H1 (cell line): ENCODE results near the gene DCBLD2. TPM values are rescaled to one million over a fixed set of nuclear protein-coding genes. Genes with fewer than 3 reads are reported as not detected.

Experiments
- CTCF ChIA-PET: fragments of 300-600 bp; sonication (Branson Sonifier 250); formaldehyde crosslinking; loops from one replicate; lab custom pipeline; 2021; ENCODE audit not compliant: partially characterized antibody; lab: Charles Lee
- POLR2A ChIA-PET: fragments of 300-600 bp; sonication (Branson Sonifier 250); formaldehyde crosslinking; loops from one replicate; lab custom pipeline; 2021; ENCODE audit warnings: inconsistent platforms; ENCODE audit not compliant: partially characterized antibody; lab: Charles Lee
- DNase-seq, 2 experiments: peaks; one replicate each; pipeline versions ENCODE4 v3.0.0 to v3.0.0-alpha.2; 2010 to 2022; ENCODE audit warnings: low spot score in 2 of 2, low read depth in 1 of 2, mixed read lengths in 1 of 2
- FAIRE-seq: peaks from 2 replicates; lab custom pipeline; 2011; peaks lifted over from hg19 to GRCh38; lab: Jason Lieb, UNC
- H2AFZ ChIP-seq: 2 replicates; pipeline ENCODE4 v1.8.1; 2012; ENCODE audit warnings: low read length, inconsistent platforms
- H2AK5ac ChIP-seq: 2 replicates; pipeline ENCODE4 v1.6.1; 2013; ENCODE audit warnings: low read depth, low read length
- H2BK120ac ChIP-seq: replicated peaks from 2 replicates; pipeline ENCODE3; 2013; ENCODE audit warnings: low read depth, low read length, inconsistent platforms
- H2BK12ac ChIP-seq: 2 replicates; pipeline ENCODE4 v1.6.1; 2013; ENCODE audit warnings: low read depth, low read length
- H2BK15ac ChIP-seq: 2 replicates; pipeline ENCODE4 v1.6.1; 2013; ENCODE audit warnings: low read length
- H2BK20ac ChIP-seq: 2 replicates; pipeline ENCODE4 v1.6.1; 2013; ENCODE audit warnings: low read length
- H2BK5ac ChIP-seq: 2 replicates; pipeline ENCODE4 v1.6.1; 2013; ENCODE audit warnings: low read depth, low read length
- H3K14ac ChIP-seq: 2 replicates; pipeline ENCODE4 v1.6.1; 2013; ENCODE audit warnings: inconsistent platforms; ENCODE audit not compliant: insufficient read length
- H3K18ac ChIP-seq: 2 replicates; pipeline ENCODE4 v1.6.1; 2013; ENCODE audit warnings: low read length; ENCODE audit errors: extremely low read depth
- H3K23ac ChIP-seq: 2 replicates; pipeline ENCODE4 v1.6.1; 2013; ENCODE audit warnings: inconsistent platforms; ENCODE audit not compliant: insufficient read length
- H3K23me2 ChIP-seq: 2 replicates; pipeline ENCODE4 v1.6.1; 2013; ENCODE audit warnings: low read depth, low read length
- H3K27ac ChIP-seq: 2 replicates; pipeline ENCODE4 v1.6.1; 2011; ENCODE audit warnings: low read depth, low read length, inconsistent platforms
- H3K27me3 ChIP-seq, 4 experiments: replicated peaks in 1 of 4; 1 replicate in 1 of 4; 2 replicates in 3 of 4; pipeline versions ENCODE4 v1.6.1 to v1.8.1; 2011 to 2013; ENCODE audit warnings: low read length in 3 of 4, mild to moderate bottlenecking in 3 of 4, inconsistent platforms in 2 of 4, mixed read lengths in 2 of 4, moderate library complexity in 1 of 4; ENCODE audit not compliant: control insufficient read depth in 3 of 4, insufficient read depth in 3 of 4; ENCODE audit errors: extremely low read depth in 1 of 4
- H3K36me3 ChIP-seq, 4 experiments: 2 replicates each; pipeline versions ENCODE4 v1.6.1 to v1.8.1; 2011 to 2013; ENCODE audit warnings: mild to moderate bottlenecking in 4 of 4, low read length in 3 of 4, moderate library complexity in 2 of 4, control low read depth in 1 of 4, inconsistent platforms in 1 of 4; ENCODE audit not compliant: insufficient read depth in 4 of 4, control insufficient read depth in 2 of 4
- H3K4ac ChIP-seq: replicated peaks from 2 replicates; pipeline ENCODE3; 2013; ENCODE audit warnings: low read length, low read depth, mixed read lengths, inconsistent platforms; ENCODE audit not compliant: insufficient read length
- H3K4me1 ChIP-seq, 4 experiments: replicated peaks in 1 of 4; 1 replicate in 1 of 4; 2 replicates in 3 of 4; pipeline versions ENCODE4 v1.6.1 to v1.8.1; 2011 to 2013; ENCODE audit warnings: low read length in 3 of 4, inconsistent platforms in 2 of 4, mixed read lengths in 1 of 4; ENCODE audit not compliant: insufficient read depth in 4 of 4, control insufficient read depth in 3 of 4
- H3K4me2 ChIP-seq, 2 experiments: 2 replicates each; pipeline versions ENCODE4 v1.6.1 to v1.8.1; 2011 to 2013; ENCODE audit warnings: low read depth in 2 of 2, low read length in 2 of 2, control low read depth in 1 of 2, inconsistent platforms in 1 of 2, mild to moderate bottlenecking in 1 of 2; ENCODE audit not compliant: insufficient read depth in 1 of 2
- H3K4me3 ChIP-seq, 4 experiments: fragments of 200-600, 300-600 bp in 1 of 4; sonication (generic), shearing (Covaris generic), sonication (Bioruptor Twin) in 1 of 4; 2 replicates each; pipeline versions ENCODE4 v1.5.1 to v1.8.1; 2011 to 2016; ENCODE audit warnings: low read length in 4 of 4, low read depth in 3 of 4, control low read depth in 2 of 4, inconsistent platforms in 2 of 4, mild to moderate bottlenecking in 2 of 4, mixed read lengths in 1 of 4, moderate library complexity in 1 of 4; ENCODE audit not compliant: insufficient read depth in 2 of 4; ENCODE audit errors: extremely low read depth in 1 of 4
- H3K56ac ChIP-seq: replicated peaks from 2 replicates; pipeline ENCODE3; 2013; ENCODE audit warnings: low read depth, mild to moderate bottlenecking, mixed read lengths, low read length, inconsistent platforms; ENCODE audit not compliant: insufficient read length
- H3K79me1 ChIP-seq: 2 replicates; pipeline ENCODE4 v1.6.1; 2013; ENCODE audit warnings: low read depth, low read length, control low read depth
- H3K79me2 ChIP-seq, 2 experiments: 2 replicates each; pipeline versions ENCODE4 v1.6.1 to v1.8.1; 2012 to 2013; ENCODE audit warnings: low read length in 2 of 2, mild to moderate bottlenecking in 2 of 2, inconsistent platforms in 1 of 2; ENCODE audit not compliant: insufficient read depth in 2 of 2, control insufficient read depth in 1 of 2
- H3K9ac ChIP-seq, 4 experiments: replicated peaks in 1 of 4; 1 replicate in 1 of 4; 2 replicates in 3 of 4; pipeline versions ENCODE4 v1.6.1 to v1.8.1; 2011 to 2013; ENCODE audit warnings: low read depth in 3 of 4, low read length in 3 of 4, control low read depth in 2 of 4, mild to moderate bottlenecking in 2 of 4, moderate library complexity in 2 of 4, inconsistent platforms in 1 of 4; ENCODE audit errors: extremely low read depth in 1 of 4
- H3K9me3 ChIP-seq, 2 experiments: 2 replicates each; pipeline versions ENCODE4 v1.6.1 to v1.8.1; 2012 to 2013; ENCODE audit warnings: mild to moderate bottlenecking in 2 of 2, moderate library complexity in 2 of 2, control low read depth in 1 of 2, inconsistent platforms in 1 of 2, low read depth in 1 of 2, low read length in 1 of 2, mixed read lengths in 1 of 2; ENCODE audit not compliant: insufficient read depth in 2 of 2
- H4K20me1 ChIP-seq, 2 experiments: replicated peaks in 1 of 2; 2 replicates each; pipeline versions ENCODE3 to v1.8.1; 2011 to 2013; ENCODE audit warnings: inconsistent platforms in 2 of 2, low read length in 2 of 2, mild to moderate bottlenecking in 1 of 2; ENCODE audit not compliant: insufficient read depth in 2 of 2, control insufficient read depth in 1 of 2
- H4K5ac ChIP-seq: 2 replicates; pipeline ENCODE4 v1.6.1; 2013; ENCODE audit warnings: low read length, low read depth, mixed read lengths, inconsistent platforms; ENCODE audit not compliant: insufficient read length
- H4K8ac ChIP-seq: 2 replicates; pipeline ENCODE4 v1.8.0; 2013; ENCODE audit warnings: mild to moderate bottlenecking, moderate library complexity, low read length, inconsistent platforms; ENCODE audit not compliant: insufficient read depth; ENCODE audit errors: extremely low read depth
- H4K91ac ChIP-seq: replicated peaks from 2 replicates; pipeline ENCODE3; 2013; ENCODE audit warnings: low read length, mixed read lengths, inconsistent platforms; ENCODE audit not compliant: insufficient read length
- CEBPB ChIP-seq: IDR thresholded peaks from 2 replicates; pipeline ENCODE4 v1.6.1; 2012; ENCODE audit warnings: low read depth, low read length
- EZH2 ChIP-seq: fragments of 200-600 bp; sonication (generic); IDR thresholded peaks from 2 replicates; pipeline ENCODE4 v1.7.1; 2012; ENCODE audit warnings: low read depth, mild to moderate bottlenecking, moderate library complexity, low read length, inconsistent platforms; ENCODE audit not compliant: severe bottlenecking
- GTF2F1 ChIP-seq: IDR thresholded peaks from 2 replicates; pipeline ENCODE4 v1.6.1; 2012; ENCODE audit warnings: low read depth, low read length, improper control_type of control experiment, borderline replicate concordance
- HDAC2 ChIP-seq, 2 experiments: fragments of 300-600 bp in 1 of 2; sonication (generic) in 1 of 2; IDR thresholded peaks; 2 replicates each; pipeline ENCODE4 v1.6.1; 2011 to 2012; ENCODE audit warnings: low read depth in 2 of 2, low read length in 2 of 2, mild to moderate bottlenecking in 2 of 2, moderate library complexity in 2 of 2, borderline replicate concordance in 1 of 2, inconsistent platforms in 1 of 2
- JUN ChIP-seq: IDR thresholded peaks from 2 replicates; pipeline ENCODE4 v1.6.1; 2011; ENCODE audit warnings: low read depth, mild to moderate bottlenecking, improper control_type of control experiment, low read length
- JUND ChIP-seq: IDR thresholded peaks from 2 replicates; pipeline ENCODE4 v1.6.1; 2011; ENCODE audit warnings: mild to moderate bottlenecking, improper control_type of control experiment, low read length
- KDM1A ChIP-seq: fragments of 200-600, 300-600 bp; sonication (generic); IDR thresholded peaks from 2 replicates; pipeline ENCODE4 v1.7.1; 2016; ENCODE audit warnings: mild to moderate bottlenecking, low read length, borderline replicate concordance
- POU5F1 ChIP-seq: IDR thresholded peaks from 2 replicates; pipeline ENCODE4 v1.6.1; 2011; ENCODE audit warnings: low read depth, mild to moderate bottlenecking, low read length, moderate library complexity
- RBBP5 ChIP-seq: IDR thresholded peaks from 2 replicates; pipeline ENCODE4 v1.7.1; 2012; ENCODE audit warnings: low read depth, mild to moderate bottlenecking, inconsistent platforms, low read length, moderate library complexity, borderline replicate concordance
- SIRT6 ChIP-seq: IDR thresholded peaks from one replicate; pipeline ENCODE4 v1.7.1; 2012; ENCODE audit warnings: low read length, inconsistent platforms
- SP2 ChIP-seq: IDR thresholded peaks from 2 replicates; pipeline ENCODE4 v1.6.1; 2012; ENCODE audit warnings: mild to moderate bottlenecking, low read length, inconsistent platforms
- SRF ChIP-seq: IDR thresholded peaks from 2 replicates; pipeline ENCODE4 v1.6.1; 2011; ENCODE audit warnings: mild to moderate bottlenecking, low read depth, low read length, moderate library complexity
- WGBS, 2 experiments: shearing (Covaris generic) in 1 of 2; methylation state at CpG; one replicate each; pipeline versions ENCODE4 v1.1.6 to v1.1.7; 2013 to 2015; ENCODE audit warnings: low lambda C conversion rate in 2 of 2, mixed read lengths in 2 of 2, inconsistent platforms in 1 of 2, low coverage in 1 of 2, missing lambda C conversion rate in 1 of 2; ENCODE audit not compliant: insufficient replicate concordance in 2 of 2, insufficient coverage in 1 of 2, insufficient read length in 1 of 2; ENCODE audit errors: extremely low coverage in 1 of 2, missing lambda C conversion rate in 1 of 2; 5-methylcytosine and 5-hydroxymethylcytosine counted together
- polyA plus RNA-seq, 7 experiments: library from polyadenylated mRNA; depleted of rRNA in 3 of 7; stranded (reverse) in 5 of 7; unstranded in 2 of 7; fragments of >200 nt in 5 of 7; fragments of 200-250 nt in 2 of 7; gene quantifications; 1 replicate in 5 of 7; 2 replicates in 1 of 7; 4 replicates in 1 of 7; pipeline versions ENCODE4 v1.2.1 to v1.2.3, GENCODE V29; 2011 to 2013; ENCODE audit warnings: missing spikeins in 2 of 7, mixed read lengths in 2 of 7
- total RNA-seq: library from RNA; stranded (reverse); fragmentation: NEBNext Ultra II Directional; extraction: Animal tissue kit (Norgen Biotek cat#: 25700); gene quantifications from 2 replicates; pipeline ENCODE4 v1.2.1, GENCODE V29; 2021

The DCBLD2 gene
- total and polyA plus RNA-seq, 2 of the 8 experiments (the other 6 are each of a cell fraction or from before 2014, with no cell fraction given), result 19.6 to 63.8 TPM

GRCh38 chr3:98886525-98886924 lies 15.0 kb downstream of the DCBLD2 start:
- Histone ChIP-seq H4K20me1 (peaks cover 2 to 8% of the 10 kb centered on the region in 2 experiments), H3K27ac (no peak overlapping the region), H3K79me2 (peaks cover 0 to 96% of the 10 kb centered on the region in 2 experiments; a peak in 3 of 4 replicates), H2BK12ac (no peak overlapping the region), H4K91ac (no peak overlapping the region), H3K23ac (no peak overlapping the region), H3K9me3 (no peaks in the 10 kb centered on the region), H4K5ac (no peak overlapping the region), H3K4me3 (no peak overlapping the region), H2AFZ (no peak overlapping the region), H4K8ac (no peak overlapping the region), H2BK15ac (no peak overlapping the region), H2AK5ac (no peak overlapping the region), H3K56ac (no peak overlapping the region), H3K9ac (no peak overlapping the region), H2BK120ac (no peak overlapping the region), H3K4ac (no peak overlapping the region), H3K23me2 (no peaks in the 10 kb centered on the region; the same call in 1 of the 2 replicates), H3K4me2 (no peak overlapping the region), H3K27me3 (no peaks in the 10 kb centered on the region), H3K18ac (no peak overlapping the region), H3K79me1 (no peaks in the 10 kb centered on the region; the same call in 1 of the 2 replicates), H2BK5ac (no peak overlapping the region), H3K4me1 (peaks cover 0 to 18% (median 10%) of the 10 kb centered on the region in 4 experiments; a peak in 6 of 7 replicates), H3K36me3 (peaks cover 0 to 1% (median 0%) of the 10 kb centered on the region in 4 experiments; a peak in 1 of 8 replicates), H3K14ac (no peak overlapping the region), H2BK20ac (no peak overlapping the region)
- FAIRE-seq (no peak), DNase-seq (no peak)
- ChIA-PET CTCF (interaction anchor here (0.8 kb wide), 1 partner anchor 73 kb away, joined by 4 read pairs; no protein-coding TSS in a partner anchor), POLR2A (interaction anchor here (2.8 kb wide), 1 partner anchor 14 kb away, joined by 21 read pairs; the partner anchor contains the start of gene DCBLD2)
- 68% methylated on average over 2 of the region's 2 CpGs; no CpG with 5 or more reads in 1 of the 2 experiments for WGBS, 2 experiments
- no peak for TF ChIP-seq JUND
- no peak for TF ChIP-seq SIRT6
- no peak for TF ChIP-seq EZH2
- TF ChIP-seq KDM1A, result no peak
- no peak for TF ChIP-seq POU5F1
- no peak for TF ChIP-seq SP2
- TF ChIP-seq CEBPB, result no peak
- TF ChIP-seq JUN, result no peak
- no peak for TF ChIP-seq SRF
- TF ChIP-seq GTF2F1, result no peak
- TF ChIP-seq HDAC2 (IDR thresholded peaks at IDR 0.05; ENCODE audit: borderline replicate concordance in 1 of 2, low read depth in 2 of 2, low read length in 2 of 2), result no peak
- TF ChIP-seq RBBP5, result no peak
